Stimulated activated CD4-positive, alpha-beta T cell treated with anti-CD3 and anti-CD28 coated beads, Interleukin-4, amount 100 ng/mL, for 24 hours (primary cell): Measurements from ENCODE around the gene PGC.
A peak's percentile ranks its signal among the peaks of the same experiment; 100 is the strongest.

Experiments used
- DNase-seq: peaks from one replicate; pipeline ENCODE4 v3.0.0-alpha.2; 2020

The PGC gene

GRCh38 chr6:41747256-41748101 is at the start of gene PGC:
PGC (minus strand) TSS chr6:41747397; CDS start chr6:41747334, 63 bp downstream.
- DNase-seq, result no peak

- no peak for DNase-seq
Observed at GRCh38 chr6:41796474-41796873, 49.3 kb upstream of the PGC start.

GRCh38 chr6:41791984-41792383 is 44.8 kb upstream of the PGC start:
- no peak for DNase-seq

- DNase-seq, result no peak
Observed at GRCh38 chr6:41791305-41791704, 44.1 kb upstream of the PGC start.

GRCh38 chr6:41790045-41790444 is 42.8 kb upstream of the PGC start:
- no peak for DNase-seq

GRCh38 chr6:41789390-41789724 is 42.2 kb upstream of the PGC start:
- no peak for DNase-seq

GRCh38 chr6:41787219-41787917 is 40.2 kb upstream of the PGC start, which contains the start of gene TOMM6:
TOMM6 (plus strand) TSS chr6:41787694; CDS start chr6:41787698, 4 bp downstream.
- DNase-seq, result peak; percentile 96

- DNase-seq, result peak; percentile 88
Observed at GRCh38 chr6:41786451-41787218, 39.4 kb upstream of the PGC start.

GRCh38 chr6:41785689-41786450 is 38.7 kb upstream of the PGC start:
- no peak for DNase-seq

- no peak for DNase-seq
Observed at GRCh38 chr6:41785254-41785653, 38.1 kb upstream of the PGC start.

GRCh38 chr6:41784581-41785171 is 37.5 kb upstream of the PGC start:
- DNase-seq, result no peak

- DNase-seq, result no peak
Observed at GRCh38 chr6:41783106-41783780, 36.0 kb upstream of the PGC start.

GRCh38 chr6:41781366-41781730 is 34.2 kb upstream of the PGC start:
- no peak for DNase-seq

GRCh38 chr6:41780551-41781365 is 33.6 kb upstream of the PGC start, which contains the start of gene PRICKLE4:
PRICKLE4 (plus strand) TSS chr6:41780782; CDS start chr6:41783474, 2,692 bp downstream.
- no peak for DNase-seq

GRCh38 chr6:41779788-41780550 is 32.8 kb upstream of the PGC start, which contains the start of gene FRS3:
FRS3 (minus strand) TSS chr6:41779900; CDS start chr6:41776987, 2,913 bp downstream.
- DNase-seq, result peak; percentile 99

- no peak for DNase-seq
Observed at GRCh38 chr6:41779336-41779735, 32.1 kb upstream of the PGC start.

GRCh38 chr6:41778895-41779294 is 31.7 kb upstream of the PGC start:
- no peak for DNase-seq

- no peak for DNase-seq
Observed at GRCh38 chr6:41777551-41778285, 30.5 kb upstream of the PGC start.

GRCh38 chr6:41775293-41775882 is 28.2 kb upstream of the PGC start:
- no peak for DNase-seq
